ENCODE results near the gene HIRA. TPM values are rescaled to one million over a fixed set of nuclear protein-coding genes. Genes with fewer than 3 reads are reported as not detected.
"Not testable (repeated sequence)": the region's sequence is repeated elsewhere in the genome, so short reads cannot be mapped to it uniquely, and the experiment has no call there.

The HIRA gene
- total and polyA plus RNA-seq, 4 donors, result 4.1 to 32.5 (median 23.0) TPM

DNA sequence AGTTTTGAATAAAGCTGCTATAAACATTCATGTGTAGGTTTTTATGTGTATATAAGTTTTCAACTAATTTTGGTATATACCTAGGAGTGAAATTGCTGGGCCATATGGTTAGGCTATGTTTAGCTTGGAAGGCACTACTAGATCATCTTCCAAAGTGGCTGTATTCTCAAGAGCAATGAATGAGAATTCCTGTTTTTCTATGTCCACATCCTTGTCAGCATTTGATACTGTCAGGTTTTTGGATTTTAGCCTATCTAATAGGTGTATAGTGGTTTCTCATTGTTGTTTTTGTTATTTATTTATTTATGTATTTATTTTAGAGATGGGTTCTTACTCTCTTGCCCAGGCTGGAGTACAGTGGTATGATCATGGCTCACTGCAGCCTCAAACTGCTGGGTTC is 113.7 kb downstream of the HIRA start (continued):
- no peak for TF ChIP-seq JUND (IDR thresholded peaks at IDR 0.05)
- TF ChIP-seq FOXA1 (IDR thresholded peaks at IDR 0.05), result no peak
- TF ChIP-seq RAD21 (IDR thresholded peaks at IDR 0.05), result no peak
- TF ChIP-seq, protein P1, sequence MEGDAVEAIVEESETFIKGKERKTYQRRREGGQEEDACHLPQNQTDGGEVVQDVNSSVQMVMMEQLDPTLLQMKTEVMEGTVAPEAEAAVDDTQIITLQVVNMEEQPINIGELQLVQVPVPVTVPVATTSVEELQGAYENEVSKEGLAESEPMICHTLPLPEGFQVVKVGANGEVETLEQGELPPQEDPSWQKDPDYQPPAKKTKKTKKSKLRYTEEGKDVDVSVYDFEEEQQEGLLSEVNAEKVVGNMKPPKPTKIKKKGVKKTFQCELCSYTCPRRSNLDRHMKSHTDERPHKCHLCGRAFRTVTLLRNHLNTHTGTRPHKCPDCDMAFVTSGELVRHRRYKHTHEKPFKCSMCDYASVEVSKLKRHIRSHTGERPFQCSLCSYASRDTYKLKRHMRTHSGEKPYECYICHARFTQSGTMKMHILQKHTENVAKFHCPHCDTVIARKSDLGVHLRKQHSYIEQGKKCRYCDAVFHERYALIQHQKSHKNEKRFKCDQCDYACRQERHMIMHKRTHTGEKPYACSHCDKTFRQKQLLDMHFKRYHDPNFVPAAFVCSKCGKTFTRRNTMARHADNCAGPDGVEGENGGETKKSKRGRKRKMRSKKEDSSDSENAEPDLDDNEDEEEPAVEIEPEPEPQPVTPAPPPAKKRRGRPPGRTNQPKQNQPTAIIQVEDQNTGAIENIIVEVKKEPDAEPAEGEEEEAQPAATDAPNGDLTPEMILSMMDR (IDR thresholded peaks at IDR 0.05; ENCODE audit: low read depth, low read length, missing input control), result no peak
- TF ChIP-seq FOXA2 (IDR thresholded peaks at IDR 0.05), result no peak

DNA sequence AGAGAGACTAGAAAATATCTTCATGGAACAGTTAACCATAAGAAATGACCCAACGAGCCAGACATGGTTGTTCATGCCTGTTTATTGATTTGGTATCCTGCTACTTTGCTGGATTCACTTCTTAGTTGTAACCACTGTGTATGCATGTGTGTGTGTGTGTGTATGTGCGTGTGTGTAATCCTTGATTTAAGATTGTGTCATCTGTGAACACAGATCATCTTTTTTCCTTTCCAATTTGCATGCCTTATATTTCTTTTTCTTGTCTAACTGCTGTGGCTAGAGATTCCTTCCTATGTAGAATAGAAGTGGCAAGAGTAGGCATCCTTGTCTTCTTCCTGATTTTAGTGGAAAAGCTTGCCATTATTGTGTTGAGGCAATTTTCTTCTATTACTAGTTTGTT is 123.7 kb downstream of the HIRA start:
- H3K9ac ChIP-seq (ENCODE audit: low read depth in 1 of 2, low read length in 2 of 2), result no peak overlapping the region
- H3K4me1 ChIP-seq (ENCODE audit: control insufficient read depth in 4 of 4, insufficient read depth in 4 of 4, low read length in 3 of 4), result peaks cover 0 to 2% (median 0%) of the 10 kb centered on the region in 4 donors
- H3K36me3 ChIP-seq (ENCODE audit: control insufficient read depth in 4 of 4, insufficient read depth in 3 of 4, low read depth in 1 of 4, low read length in 3 of 4), result no peaks in the 10 kb centered on the region
- no peak overlapping the region for H3K4me3 ChIP-seq (ENCODE audit: low read depth in 1 of 3, low read length in 3 of 3)
- H3K27me3 ChIP-seq (ENCODE audit: control insufficient read depth in 4 of 4, insufficient read depth in 4 of 4, low read length in 3 of 4), result no peaks in the 10 kb centered on the region
- WGBS, result 88% methylated on average over 2 of the region's 2 CpGs
- TF ChIP-seq, protein P2, sequence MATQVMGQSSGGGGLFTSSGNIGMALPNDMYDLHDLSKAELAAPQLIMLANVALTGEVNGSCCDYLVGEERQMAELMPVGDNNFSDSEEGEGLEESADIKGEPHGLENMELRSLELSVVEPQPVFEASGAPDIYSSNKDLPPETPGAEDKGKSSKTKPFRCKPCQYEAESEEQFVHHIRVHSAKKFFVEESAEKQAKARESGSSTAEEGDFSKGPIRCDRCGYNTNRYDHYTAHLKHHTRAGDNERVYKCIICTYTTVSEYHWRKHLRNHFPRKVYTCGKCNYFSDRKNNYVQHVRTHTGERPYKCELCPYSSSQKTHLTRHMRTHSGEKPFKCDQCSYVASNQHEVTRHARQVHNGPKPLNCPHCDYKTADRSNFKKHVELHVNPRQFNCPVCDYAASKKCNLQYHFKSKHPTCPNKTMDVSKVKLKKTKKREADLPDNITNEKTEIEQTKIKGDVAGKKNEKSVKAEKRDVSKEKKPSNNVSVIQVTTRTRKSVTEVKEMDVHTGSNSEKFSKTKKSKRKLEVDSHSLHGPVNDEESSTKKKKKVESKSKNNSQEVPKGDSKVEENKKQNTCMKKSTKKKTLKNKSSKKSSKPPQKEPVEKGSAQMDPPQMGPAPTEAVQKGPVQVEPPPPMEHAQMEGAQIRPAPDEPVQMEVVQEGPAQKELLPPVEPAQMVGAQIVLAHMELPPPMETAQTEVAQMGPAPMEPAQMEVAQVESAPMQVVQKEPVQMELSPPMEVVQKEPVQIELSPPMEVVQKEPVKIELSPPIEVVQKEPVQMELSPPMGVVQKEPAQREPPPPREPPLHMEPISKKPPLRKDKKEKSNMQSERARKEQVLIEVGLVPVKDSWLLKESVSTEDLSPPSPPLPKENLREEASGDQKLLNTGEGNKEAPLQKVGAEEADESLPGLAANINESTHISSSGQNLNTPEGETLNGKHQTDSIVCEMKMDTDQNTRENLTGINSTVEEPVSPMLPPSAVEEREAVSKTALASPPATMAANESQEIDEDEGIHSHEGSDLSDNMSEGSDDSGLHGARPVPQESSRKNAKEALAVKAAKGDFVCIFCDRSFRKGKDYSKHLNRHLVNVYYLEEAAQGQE (IDR thresholded peaks at IDR 0.05), result no peak
- TF ChIP-seq FOXA2 (IDR thresholded peaks at IDR 0.05) (no peak), SP1 (IDR thresholded peaks at IDR 0.05) (no peak), EGR1 (IDR thresholded peaks at IDR 0.05; ENCODE audit: low read depth in 2 of 2) (no peak), GABPA (IDR thresholded peaks at IDR 0.05 in 1 of 2, conservative IDR thresholded peaks at IDR 0.05 in 1 of 2) (no peak), FOXA1 (IDR thresholded peaks at IDR 0.05) (no peak), HNF4G (IDR thresholded peaks at IDR 0.05) (no peak), RAD21 (IDR thresholded peaks at IDR 0.05) (no peak), JUND (IDR thresholded peaks at IDR 0.05) (no peak), YY1 (IDR thresholded peaks at IDR 0.05) (no peak), HNF4A (conservative IDR thresholded peaks at IDR 0.05) (no peak), RXRA (IDR thresholded peaks at IDR 0.05) (no peak), NR2F2 (IDR thresholded peaks at IDR 0.05) (no peak), TAF1 (conservative IDR thresholded peaks at IDR 0.05) (no peak)
- TF ChIP-seq, protein P3, sequence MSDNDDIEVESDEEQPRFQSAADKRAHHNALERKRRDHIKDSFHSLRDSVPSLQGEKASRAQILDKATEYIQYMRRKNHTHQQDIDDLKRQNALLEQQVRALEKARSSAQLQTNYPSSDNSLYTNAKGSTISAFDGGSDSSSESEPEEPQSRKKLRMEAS (IDR thresholded peaks at IDR 0.05), result no peak
- TF ChIP-seq, protein P4, sequence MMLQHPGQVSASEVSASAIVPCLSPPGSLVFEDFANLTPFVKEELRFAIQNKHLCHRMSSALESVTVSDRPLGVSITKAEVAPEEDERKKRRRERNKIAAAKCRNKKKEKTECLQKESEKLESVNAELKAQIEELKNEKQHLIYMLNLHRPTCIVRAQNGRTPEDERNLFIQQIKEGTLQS (IDR thresholded peaks at IDR 0.05), result no peak
- TF ChIP-seq, protein P5, sequence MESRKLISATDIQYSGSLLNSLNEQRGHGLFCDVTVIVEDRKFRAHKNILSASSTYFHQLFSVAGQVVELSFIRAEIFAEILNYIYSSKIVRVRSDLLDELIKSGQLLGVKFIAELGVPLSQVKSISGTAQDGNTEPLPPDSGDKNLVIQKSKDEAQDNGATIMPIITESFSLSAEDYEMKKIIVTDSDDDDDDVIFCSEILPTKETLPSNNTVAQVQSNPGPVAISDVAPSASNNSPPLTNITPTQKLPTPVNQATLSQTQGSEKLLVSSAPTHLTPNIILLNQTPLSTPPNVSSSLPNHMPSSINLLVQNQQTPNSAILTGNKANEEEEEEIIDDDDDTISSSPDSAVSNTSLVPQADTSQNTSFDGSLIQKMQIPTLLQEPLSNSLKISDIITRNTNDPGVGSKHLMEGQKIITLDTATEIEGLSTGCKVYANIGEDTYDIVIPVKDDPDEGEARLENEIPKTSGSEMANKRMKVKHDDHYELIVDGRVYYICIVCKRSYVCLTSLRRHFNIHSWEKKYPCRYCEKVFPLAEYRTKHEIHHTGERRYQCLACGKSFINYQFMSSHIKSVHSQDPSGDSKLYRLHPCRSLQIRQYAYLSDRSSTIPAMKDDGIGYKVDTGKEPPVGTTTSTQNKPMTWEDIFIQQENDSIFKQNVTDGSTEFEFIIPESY (IDR thresholded peaks at IDR 0.05), result no peak
- TF ChIP-seq, protein P1 (IDR thresholded peaks at IDR 0.05; ENCODE audit: low read depth, low read length, missing input control), result no peak
- no peak overlapping the region for H3K27ac ChIP-seq (ENCODE audit: low read depth in 1 of 2, low read length in 2 of 2)
- DNase-seq (ENCODE audit: low spot score), result no peak
- no peaks in the 10 kb centered on the region for H3K9me3 ChIP-seq (ENCODE audit: control insufficient read depth in 4 of 4, low read length in 3 of 4)

DNA sequence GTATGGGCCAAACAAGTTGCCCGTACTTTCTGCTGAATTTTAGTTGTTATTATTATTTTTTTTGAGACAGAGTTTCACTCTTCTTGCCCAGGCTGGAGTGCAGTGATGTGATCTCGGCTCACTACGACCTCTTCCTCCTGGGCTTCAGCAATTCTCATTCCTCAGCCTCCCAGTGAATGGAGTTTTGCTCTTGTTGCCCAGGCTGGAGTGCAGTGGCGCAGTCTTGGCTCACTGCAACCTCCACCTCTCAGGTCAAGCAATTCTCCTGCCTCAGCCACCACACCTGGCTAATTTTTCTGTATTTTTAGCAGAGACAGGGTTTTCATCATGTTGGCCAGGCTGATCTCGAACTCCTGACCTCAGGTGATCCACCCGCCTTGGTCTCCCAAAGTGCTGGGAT is 125.0 kb downstream of the HIRA start:
- not testable (repeated sequence) for H3K9ac ChIP-seq (ENCODE audit: low read depth in 1 of 2, low read length in 2 of 2); H3K4me3 ChIP-seq (ENCODE audit: low read depth in 1 of 3, low read length in 3 of 3); DNase-seq (ENCODE audit: low spot score); H3K4me1 ChIP-seq (ENCODE audit: control insufficient read depth in 4 of 4, insufficient read depth in 4 of 4, low read length in 3 of 4); H3K27me3 ChIP-seq (ENCODE audit: control insufficient read depth in 4 of 4, insufficient read depth in 4 of 4, low read length in 3 of 4); H3K27ac ChIP-seq (ENCODE audit: low read depth in 1 of 2, low read length in 2 of 2); H3K9me3 ChIP-seq (ENCODE audit: control insufficient read depth in 4 of 4, low read length in 3 of 4); H3K36me3 ChIP-seq (ENCODE audit: control insufficient read depth in 4 of 4, insufficient read depth in 3 of 4, low read depth in 1 of 4, low read length in 3 of 4)
- WGBS, result 94% methylated on average over 6 of the region's 6 CpGs
